Skeletal muscle tissue (tissue), 5 donors: ENCODE results near the gene ADK. TPM values are rescaled to one million over a fixed set of nuclear protein-coding genes. Genes with fewer than 3 reads are reported as not detected.
A peak's percentile ranks its signal among the peaks of the same experiment; 100 is the strongest.

Experiments
- H3K27ac ChIP-seq: one replicate; pipeline ENCODE4 v1.7.0; 2013; ENCODE audit warnings: mild to moderate bottlenecking, low read depth, low read length, inconsistent platforms
- H3K27me3 ChIP-seq, 3 donors: one replicate each; pipeline ENCODE4 v1.7.0; 2013; ENCODE audit warnings: low read length in 3 of 3; ENCODE audit not compliant: control insufficient read depth in 3 of 3, insufficient read depth in 3 of 3
- H3K36me3 ChIP-seq, 3 donors: one replicate each; pipeline ENCODE4 v1.7.0; 2013; ENCODE audit warnings: low read length in 3 of 3; ENCODE audit not compliant: control insufficient read depth in 3 of 3, insufficient read depth in 3 of 3
- H3K4me1 ChIP-seq, 3 donors: one replicate each; pipeline ENCODE4 v1.7.0; 2013; ENCODE audit warnings: low read length in 3 of 3, mild to moderate bottlenecking in 3 of 3; ENCODE audit not compliant: control insufficient read depth in 3 of 3, insufficient read depth in 3 of 3
- H3K4me3 ChIP-seq, 3 donors: one replicate each; pipeline ENCODE4 v1.7.0; 2013; ENCODE audit warnings: low read length in 3 of 3
- H3K9ac ChIP-seq, 3 donors: one replicate each; pipeline ENCODE4 v1.7.0; 2013; ENCODE audit warnings: low read length in 3 of 3, mild to moderate bottlenecking in 3 of 3, moderate library complexity in 2 of 3, low read depth in 1 of 3
- H3K9me3 ChIP-seq, 3 donors: one replicate each; pipeline ENCODE4 v1.7.0; 2013; ENCODE audit warnings: low read length in 3 of 3; ENCODE audit not compliant: control insufficient read depth in 3 of 3
- small RNA-seq: library from RNA; depleted of rRNA; stranded (forward); fragments of <200 nt; gene quantifications from one replicate; pipeline ENCODE3, GENCODE V24; 2014
- total RNA-seq: library from RNA; depleted of rRNA; stranded (reverse); fragments of >200 nt; gene quantifications from one replicate; pipeline ENCODE4 v1.2.3, GENCODE V29; 2014
- donor health status: Osteomylitis.

ADK gene
- total RNA-seq, 1 donor from 2014 or later = 28.2 TPM

- H3K9me3 ChIP-seq = no peaks in the 10 kb centered on the region
- no peak overlapping the region for H3K27ac ChIP-seq
- H3K27me3 ChIP-seq = no peaks in the 10 kb centered on the region
These were observed 597.5 kb downstream of the ADK start for GRCh38 chr10:74748468-74749031.

GRCh38 chr10:74750848-74751274 lies 599.8 kb downstream of the ADK start:
- no peaks in the 10 kb centered on the region for H3K27me3 ChIP-seq
- H3K4me3 ChIP-seq = no peak overlapping the region
- H3K27ac ChIP-seq = no peak overlapping the region
- no peaks in the 10 kb centered on the region for H3K9me3 ChIP-seq
- H3K36me3 ChIP-seq = no peaks in the 10 kb centered on the region
- no peak overlapping the region for H3K9ac ChIP-seq
- H3K4me1 ChIP-seq = peaks cover 7 to 10% (median 9%) of the 10 kb centered on the region in 3 donors

More at GRCh38 chr10:74748468-74749031, 597.5 kb downstream of the ADK start:
- Histone ChIP-seq H3K9ac (no peak overlapping the region), H3K4me1 (no peaks in the 10 kb centered on the region), H3K4me3 (no peak overlapping the region), H3K36me3 (no peaks in the 10 kb centered on the region)

GRCh38 chr10:74752371-74753040 lies 601.5 kb downstream of the ADK start:
- peaks cover 7 to 10% (median 9%) of the 10 kb centered on the region in 3 donors for H3K4me1 ChIP-seq
- no peak overlapping the region for H3K4me3 ChIP-seq
- H3K36me3 ChIP-seq = no peaks in the 10 kb centered on the region

GRCh38 chr10:74753442-74754211 lies 602.6 kb downstream of the ADK start:
- Histone ChIP-seq H3K27ac (no peak overlapping the region), H3K36me3 (no peaks in the 10 kb centered on the region), H3K27me3 (no peaks in the 10 kb centered on the region)

More at GRCh38 chr10:74752371-74753040, 601.5 kb downstream of the ADK start:
- H3K27me3 ChIP-seq = no peaks in the 10 kb centered on the region
- no peak overlapping the region for H3K27ac ChIP-seq
- H3K9ac ChIP-seq = no peak overlapping the region
- H3K9me3 ChIP-seq = no peaks in the 10 kb centered on the region

GRCh38 chr10:74754381-74754821 lies 603.4 kb downstream of the ADK start:
- Histone ChIP-seq H3K9me3 (no peaks in the 10 kb centered on the region), H3K27ac (no peak overlapping the region), H3K4me1 (peaks cover 7 to 10% (median 9%) of the 10 kb centered on the region in 3 donors), H3K4me3 (peak overlapping the region in 2 of 3 donors; percentile 10 to 23), H3K36me3 (no peaks in the 10 kb centered on the region), H3K9ac (peak overlapping the region in 2 of 3 donors; percentile 40 to 61), H3K27me3 (no peaks in the 10 kb centered on the region)

More at GRCh38 chr10:74753442-74754211, 602.6 kb downstream of the ADK start:
- H3K4me1 ChIP-seq = peaks cover 7 to 10% (median 9%) of the 10 kb centered on the region in 3 donors
- H3K9ac ChIP-seq = peak overlapping the region in 1 of 3 donors; percentile 40
- H3K9me3 ChIP-seq = no peaks in the 10 kb centered on the region
- no peak overlapping the region for H3K4me3 ChIP-seq

GRCh38 chr10:74755273-74755672 lies 604.3 kb downstream of the ADK start:
- Histone ChIP-seq H3K36me3 (no peaks in the 10 kb centered on the region), H3K27ac (no peak overlapping the region), H3K27me3 (no peaks in the 10 kb centered on the region), H3K9me3 (no peaks in the 10 kb centered on the region), H3K9ac (no peak overlapping the region), H3K4me3 (no peak overlapping the region), H3K4me1 (peaks cover 7 to 10% (median 9%) of the 10 kb centered on the region in 3 donors)

Small RNAs within 50 kb of the gene (small RNA-seq; reads per million reads assigned to genes)
- gene RF00019 (not detected), gene TIMM9P1 (not detected)

Other genes starting within 250 kb of the ADK start
- gene PLAU, start 240.1 kb upstream of the ADK start, total RNA-seq = 21.4 TPM
- gene VCL, start 153.1 kb upstream of the ADK start, total RNA-seq = 83.0 TPM
- gene AP3M1, start 393 bp upstream of the ADK start, total RNA-seq = 22.4 TPM